KMS-11 (cell line): Measurements from ENCODE around the gene DDX56.

Source experiments
- H2AFZ ChIP-seq: fragments of 200-600 bp; sonication (generic); 2 replicates; pipeline ENCODE4 v1.6.1; 2016; ENCODE audit warnings: antibody characterized with exemption, mixed run types, low read depth
- H3K27ac ChIP-seq: fragments of 200-600 bp; sonication (generic); 2 replicates; pipeline ENCODE4 v1.6.1; 2016; ENCODE audit warnings: mild to moderate bottlenecking, mixed run types
- H3K27me3 ChIP-seq: fragments of 200-600 bp; sonication (generic); 2 replicates; pipeline ENCODE4 v1.6.1; 2017; ENCODE audit warnings: mild to moderate bottlenecking, low read depth, mixed run types, moderate library complexity; ENCODE audit not compliant: insufficient read depth
- H3K36me3 ChIP-seq: fragments of 200-600 bp; sonication (generic); 2 replicates; pipeline ENCODE4 v1.6.1; 2017; ENCODE audit warnings: mild to moderate bottlenecking, mixed run types; ENCODE audit not compliant: insufficient read depth
- H3K4me1 ChIP-seq: fragments of 200-600 bp; sonication (generic); 2 replicates; pipeline ENCODE4 v1.6.1; 2016; ENCODE audit warnings: mild to moderate bottlenecking, low read depth, mixed run types; ENCODE audit not compliant: poor library complexity, severe bottlenecking
- H3K4me2 ChIP-seq: fragments of 200-600 bp; sonication (generic); 2 replicates; pipeline ENCODE4 v1.7.0; 2016; ENCODE audit warnings: mild to moderate bottlenecking, mixed run types
- H3K4me3 ChIP-seq: fragments of 200-600 bp; sonication (generic); IDR thresholded peaks from 2 replicates; pipeline ENCODE4 v1.6.1; 2017; ENCODE audit warnings: low read depth, low read length, mixed read lengths; ENCODE audit not compliant: insufficient read depth
- H3K79me2 ChIP-seq: fragments of 200-600 bp; sonication (generic); 2 replicates; pipeline ENCODE4 v1.6.1; 2016; ENCODE audit warnings: low read depth, mixed run types; ENCODE audit not compliant: insufficient read depth
- H3K9ac ChIP-seq: fragments of 200-600 bp; sonication (generic); 2 replicates; pipeline ENCODE4 v1.6.1; 2016; ENCODE audit warnings: mild to moderate bottlenecking, mixed run types
- H4K20me1 ChIP-seq: fragments of 200-600 bp; sonication (generic); 2 replicates; pipeline ENCODE4 v1.6.1; 2016; ENCODE audit warnings: mild to moderate bottlenecking, mixed run types; ENCODE audit not compliant: insufficient read depth
- TF ChIP-seq, protein P1 (sequence below): fragments of 200-600 bp; sonication (generic); conservative IDR thresholded peaks from 2 replicates; pipeline ENCODE4 v1.6.1; 2017; ENCODE audit warnings: low read depth, mild to moderate bottlenecking, antibody characterized with exemption, low read length, moderate library complexity, mixed read lengths

The DDX56 gene

GRCh38 chr7:44519546-44519945, 54.2 kb downstream of the DDX56 start:
- Histone ChIP-seq H3K36me3 (no peaks in the 10 kb centered on the region), H3K4me1 (no peaks in the 10 kb centered on the region), H3K27ac (no peak overlapping the region), H3K4me2 (no peak overlapping the region), H3K27me3 (no peaks in the 10 kb centered on the region), H2AFZ (no peak overlapping the region), H4K20me1 (no peaks in the 10 kb centered on the region), H3K4me3 (no peak overlapping the region), H3K9ac (no peak overlapping the region), H3K79me2 (no peaks in the 10 kb centered on the region)
- TF ChIP-seq, protein P1, sequence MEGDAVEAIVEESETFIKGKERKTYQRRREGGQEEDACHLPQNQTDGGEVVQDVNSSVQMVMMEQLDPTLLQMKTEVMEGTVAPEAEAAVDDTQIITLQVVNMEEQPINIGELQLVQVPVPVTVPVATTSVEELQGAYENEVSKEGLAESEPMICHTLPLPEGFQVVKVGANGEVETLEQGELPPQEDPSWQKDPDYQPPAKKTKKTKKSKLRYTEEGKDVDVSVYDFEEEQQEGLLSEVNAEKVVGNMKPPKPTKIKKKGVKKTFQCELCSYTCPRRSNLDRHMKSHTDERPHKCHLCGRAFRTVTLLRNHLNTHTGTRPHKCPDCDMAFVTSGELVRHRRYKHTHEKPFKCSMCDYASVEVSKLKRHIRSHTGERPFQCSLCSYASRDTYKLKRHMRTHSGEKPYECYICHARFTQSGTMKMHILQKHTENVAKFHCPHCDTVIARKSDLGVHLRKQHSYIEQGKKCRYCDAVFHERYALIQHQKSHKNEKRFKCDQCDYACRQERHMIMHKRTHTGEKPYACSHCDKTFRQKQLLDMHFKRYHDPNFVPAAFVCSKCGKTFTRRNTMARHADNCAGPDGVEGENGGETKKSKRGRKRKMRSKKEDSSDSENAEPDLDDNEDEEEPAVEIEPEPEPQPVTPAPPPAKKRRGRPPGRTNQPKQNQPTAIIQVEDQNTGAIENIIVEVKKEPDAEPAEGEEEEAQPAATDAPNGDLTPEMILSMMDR: no peak

DNA sequence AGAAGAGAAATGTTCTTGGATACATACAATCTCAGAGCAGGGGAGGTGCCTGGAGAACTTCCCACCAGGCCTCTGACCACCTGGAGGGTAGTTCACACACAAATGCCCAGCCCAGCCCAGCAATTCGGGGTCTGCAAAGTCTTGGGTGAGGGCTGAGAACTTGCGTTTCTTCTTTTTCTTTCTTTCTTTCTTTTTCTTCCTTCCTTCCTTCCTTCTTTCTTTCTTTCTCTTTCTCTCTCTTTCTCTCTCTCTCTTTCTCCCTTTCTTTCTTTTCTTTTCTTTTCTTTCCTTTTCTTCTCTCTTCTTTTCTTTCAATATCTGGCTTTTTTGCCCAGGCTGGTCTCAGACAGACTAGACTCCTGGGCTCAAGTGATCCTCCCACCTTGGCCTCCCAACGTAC, 54.9 kb downstream of the DDX56 start:
- no peak overlapping the region for H3K9ac ChIP-seq
- H3K79me2 ChIP-seq: no peaks in the 10 kb centered on the region
- TF ChIP-seq, protein P1: no peak
- no peak overlapping the region for H3K4me2 ChIP-seq
- no peak overlapping the region for H3K4me3 ChIP-seq
- H2AFZ ChIP-seq: no peak overlapping the region
- no peaks in the 10 kb centered on the region for H3K36me3 ChIP-seq
- no peaks in the 10 kb centered on the region for H3K4me1 ChIP-seq
- no peak overlapping the region for H3K27ac ChIP-seq
- no peaks in the 10 kb centered on the region for H3K27me3 ChIP-seq
- no peaks in the 10 kb centered on the region for H4K20me1 ChIP-seq

DNA sequence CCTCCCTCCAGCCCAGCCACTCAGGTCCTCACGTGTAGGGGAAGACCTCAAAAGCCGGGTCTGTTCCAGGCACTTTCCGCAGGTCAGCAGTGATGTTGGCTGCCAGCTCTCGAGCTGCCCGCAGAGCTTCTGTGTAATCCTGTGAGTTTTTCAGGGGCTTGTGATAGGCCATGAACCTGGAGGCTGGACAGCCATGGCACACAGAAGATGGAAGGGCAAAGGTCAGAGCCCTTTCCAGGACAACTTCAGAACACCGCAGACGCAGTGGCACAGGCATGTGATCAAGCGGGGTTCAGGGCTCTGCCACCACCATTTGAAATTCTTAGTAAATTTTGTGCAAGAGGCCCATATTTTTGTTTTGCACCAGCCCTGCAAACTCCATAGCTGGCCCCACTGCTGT, 56.5 kb downstream of the DDX56 start:
- H3K27me3 ChIP-seq: no peaks in the 10 kb centered on the region
- TF ChIP-seq, protein P1: no peak
- H3K9ac ChIP-seq: no peak overlapping the region
- no peak overlapping the region for H3K4me2 ChIP-seq
- H3K79me2 ChIP-seq: no peaks in the 10 kb centered on the region
- H3K4me3 ChIP-seq: no peak overlapping the region
- H3K27ac ChIP-seq: no peak overlapping the region
- no peaks in the 10 kb centered on the region for H3K36me3 ChIP-seq
- H2AFZ ChIP-seq: no peak overlapping the region
- H4K20me1 ChIP-seq: no peaks in the 10 kb centered on the region
- H3K4me1 ChIP-seq: no peaks in the 10 kb centered on the region
